GM03348 (cell line): ENCODE data around the gene DOCK4.

Experiments
- DNase-seq: peaks from one replicate; pipeline ENCODE4 v3.0.0; 2012; ENCODE audit warnings: low spot score

DOCK4 gene

DNA sequence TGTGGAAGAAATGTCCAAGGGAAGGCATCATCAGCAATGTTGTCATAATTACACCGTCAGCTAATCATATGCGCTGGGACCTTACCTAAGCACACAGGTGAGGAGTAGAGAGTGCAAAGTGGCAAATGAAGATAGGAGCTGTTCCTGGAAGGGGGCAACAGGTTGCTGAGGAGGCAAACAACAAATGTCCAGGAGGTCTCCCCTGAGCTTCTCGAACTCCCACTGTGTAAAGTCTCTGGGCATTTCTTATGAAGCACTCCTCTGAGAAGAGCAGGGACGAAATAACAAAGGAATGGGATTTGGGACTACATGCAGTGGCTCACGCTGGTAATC, 152.5 kb downstream of the DOCK4 start:
- DNase-seq: no peak

DNA sequence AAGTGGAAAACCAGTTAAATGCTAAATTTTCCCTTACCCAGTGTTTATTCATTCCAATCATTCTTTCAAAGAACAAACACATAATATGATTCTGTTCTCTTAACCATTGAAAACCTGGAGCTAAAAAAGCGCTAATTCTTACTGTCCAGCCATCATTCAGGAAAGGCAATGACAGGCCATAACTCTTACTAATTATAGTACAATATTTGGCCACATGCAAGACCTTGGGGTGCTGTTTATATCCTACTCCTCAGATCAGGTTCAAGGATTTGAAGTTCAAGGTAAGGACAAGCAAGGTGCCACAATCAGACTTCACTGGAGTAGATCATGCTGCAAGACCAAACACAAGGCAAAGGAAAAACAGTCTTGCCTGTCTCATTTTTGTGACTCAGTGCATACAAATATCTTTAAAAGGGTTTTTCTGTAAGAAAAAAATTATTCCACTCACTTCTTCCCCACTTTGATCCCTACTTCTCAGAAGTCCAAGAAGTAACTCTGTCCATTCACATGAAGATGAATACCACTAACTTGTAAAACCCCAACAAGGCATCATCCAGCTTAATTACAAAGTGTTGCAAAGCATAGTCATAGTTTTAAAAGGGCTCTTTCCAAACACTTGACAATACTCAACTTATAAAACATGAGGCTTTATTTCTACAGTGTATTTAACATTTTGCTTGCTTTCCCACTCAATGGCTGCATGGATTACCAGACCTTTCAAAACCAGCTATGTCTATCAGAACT, 153.0 kb downstream of the DOCK4 start:
- DNase-seq: no peak

DNA sequence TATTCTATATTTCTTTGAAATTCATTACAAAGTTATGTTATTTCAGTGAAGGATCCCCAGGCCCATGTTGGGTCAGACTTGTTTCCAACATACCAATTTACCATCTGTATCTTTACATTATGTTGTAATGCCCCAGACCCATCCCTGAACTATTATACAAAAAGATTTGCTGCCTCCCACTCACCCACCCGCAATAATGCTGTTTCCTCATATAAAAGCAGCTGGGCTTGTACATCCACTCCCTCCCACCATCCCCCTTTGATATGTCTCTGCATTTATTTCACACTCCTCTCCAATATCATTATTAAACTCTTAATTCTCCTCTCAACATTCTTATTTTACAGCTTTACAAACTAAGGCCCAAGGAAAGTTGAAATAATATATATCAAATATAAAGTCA, 153.7 kb downstream of the DOCK4 start:
- no peak for DNase-seq

DNA sequence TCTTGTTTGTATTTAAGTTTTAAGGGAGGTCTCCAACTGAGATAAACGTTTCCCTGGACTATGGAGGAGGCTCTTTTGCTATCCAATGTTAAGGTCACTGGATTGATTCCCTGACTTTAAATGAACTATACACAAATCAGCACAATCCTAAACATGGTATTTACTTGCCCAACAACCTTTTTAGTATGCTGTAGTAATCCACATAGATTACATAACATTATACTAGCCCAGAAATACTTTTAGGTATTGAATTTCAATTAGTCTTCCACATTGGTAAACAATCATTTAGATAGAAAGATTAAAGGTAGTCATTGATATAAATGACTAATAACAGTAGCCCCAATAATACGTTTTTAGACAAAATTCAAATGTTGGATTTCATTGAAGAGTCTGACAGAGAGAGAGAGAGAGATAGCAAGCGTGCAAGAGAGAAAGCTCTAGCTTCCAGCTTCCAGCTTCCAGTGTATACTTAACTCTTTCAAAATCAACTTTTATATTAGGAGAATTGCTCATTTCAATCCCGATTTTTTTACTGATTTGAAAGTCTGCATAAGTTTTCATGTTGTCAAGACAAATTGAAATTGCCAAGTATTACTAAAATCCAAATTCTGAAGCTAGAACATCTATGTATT, 155.8 kb downstream of the DOCK4 start:
- DNase-seq: no peak

DNA sequence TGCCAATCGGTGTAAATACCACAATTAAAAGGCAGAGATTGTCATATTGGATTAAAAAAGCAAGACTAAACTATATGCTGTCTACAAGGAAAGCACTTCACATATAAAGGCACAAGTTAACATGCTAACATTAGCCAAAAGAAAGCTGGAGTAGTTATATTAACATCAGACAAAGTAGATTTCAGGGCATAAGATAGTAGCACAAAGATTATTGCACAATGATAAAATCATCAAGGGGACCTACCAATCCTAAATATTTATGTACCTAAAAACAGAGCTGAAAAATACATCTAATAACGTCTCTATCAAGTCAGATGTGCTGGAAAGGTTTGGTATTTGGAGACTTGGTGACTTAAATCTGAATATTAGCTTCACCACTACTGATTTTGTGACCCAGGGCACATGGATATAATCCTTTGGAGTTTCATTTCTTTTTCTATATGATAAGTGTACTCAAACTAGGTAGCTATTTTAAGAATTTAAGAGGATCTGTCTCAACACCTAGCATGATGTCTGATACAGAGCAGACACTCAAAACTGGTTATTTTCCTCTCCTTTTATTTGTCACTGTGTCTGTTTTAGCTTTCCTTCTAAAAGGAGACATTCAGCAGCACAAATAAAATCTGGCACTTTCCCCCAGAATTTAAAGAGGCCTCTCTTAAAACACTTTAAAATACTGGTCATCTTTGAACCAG, 156.5 kb downstream of the DOCK4 start:
- no peak for DNase-seq

DNA sequence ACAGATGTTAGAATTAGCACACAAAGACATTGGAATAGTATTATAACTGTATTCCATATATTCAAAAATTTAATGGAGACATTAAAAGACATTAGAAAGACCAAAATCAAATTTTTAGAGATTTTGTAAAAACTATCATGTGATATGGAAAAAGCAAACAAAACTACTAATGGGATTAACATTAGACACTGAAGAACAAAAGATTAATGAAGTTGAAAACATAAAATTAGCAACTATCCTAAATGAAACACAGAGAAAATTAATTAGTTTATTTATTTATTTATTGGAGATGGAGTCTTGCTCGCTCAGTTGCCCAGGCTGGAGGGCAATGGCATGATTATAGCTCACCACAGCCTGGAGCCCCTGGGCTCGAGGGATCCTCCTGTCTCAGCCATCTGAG, 158.8 kb downstream of the DOCK4 start:
- no peak for DNase-seq

DNA sequence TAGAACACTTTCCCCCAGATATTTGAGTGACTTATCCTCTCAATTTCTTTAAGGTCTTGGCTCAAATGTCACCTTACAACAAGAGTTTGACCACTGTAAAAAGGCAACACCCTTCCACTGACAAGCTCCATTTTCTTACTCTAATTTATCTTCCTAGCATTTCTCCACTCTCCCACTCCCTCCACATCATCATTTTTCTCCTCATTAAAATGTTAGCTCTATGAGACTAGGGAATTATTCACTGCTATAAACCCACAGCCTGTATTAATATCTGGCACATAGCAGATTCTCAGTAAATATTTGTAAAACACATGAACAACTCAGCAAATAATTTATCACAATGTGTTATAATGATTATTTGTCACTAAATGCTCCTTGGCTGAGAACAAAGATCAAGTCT, 161.0 kb downstream of the DOCK4 start:
- DNase-seq: no peak

DNA sequence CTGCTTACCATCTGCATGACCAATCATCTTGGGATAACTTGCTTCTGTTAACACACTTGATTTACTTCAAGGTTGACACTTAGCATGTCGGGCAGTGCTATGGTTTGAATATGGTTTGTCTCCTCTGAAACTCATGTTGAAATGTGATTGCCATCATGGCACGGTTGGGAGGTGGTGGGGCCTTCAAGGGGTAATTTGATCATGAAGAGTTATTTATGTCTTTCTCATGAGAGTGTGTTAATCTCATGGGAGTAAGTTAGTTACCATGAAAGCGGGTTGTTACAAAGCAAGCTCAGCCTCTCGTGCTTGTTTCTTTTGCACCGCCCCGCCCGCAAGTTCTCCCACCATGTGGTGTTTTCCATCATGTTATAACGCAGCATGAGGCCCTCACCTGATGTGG, 163.6 kb downstream of the DOCK4 start:
- DNase-seq: no peak

DNA sequence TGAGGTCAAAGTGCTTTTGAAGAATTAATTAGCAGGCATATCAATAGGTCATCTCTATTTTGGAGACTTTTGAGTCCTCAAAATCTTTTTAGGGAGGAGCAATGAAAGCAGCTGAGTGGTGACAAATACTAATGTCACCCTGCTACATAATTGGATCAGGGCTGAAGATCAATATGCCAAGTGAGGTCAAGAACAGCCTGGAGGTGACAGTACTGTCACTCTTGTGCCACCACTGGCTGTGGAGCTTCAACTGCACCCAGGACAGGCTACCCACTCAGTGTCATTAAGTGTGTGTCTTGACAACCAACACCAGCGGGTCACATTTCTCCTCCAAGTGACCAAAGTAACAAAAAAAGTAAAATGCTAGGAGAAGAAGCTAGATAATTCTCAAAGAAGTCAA, 167.8 kb downstream of the DOCK4 start:
- no peak for DNase-seq

DNA sequence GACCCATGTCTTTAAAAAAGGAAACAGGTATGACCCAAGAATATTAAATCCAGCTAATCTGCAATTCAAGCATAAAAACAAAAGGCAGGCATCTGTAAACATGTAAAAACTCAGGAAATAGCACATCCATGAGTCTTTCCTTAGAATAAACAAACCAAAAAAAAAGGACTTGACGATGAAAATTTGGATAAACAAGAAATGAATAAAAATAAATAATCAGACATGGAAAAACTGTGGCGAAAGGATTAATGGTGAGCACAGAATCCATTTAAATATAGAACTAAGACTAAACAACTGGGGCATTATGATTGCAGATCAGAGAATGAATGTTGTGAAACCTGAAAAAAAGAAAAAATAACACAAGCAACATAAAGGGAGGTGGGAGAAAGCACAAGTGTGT, 170.1 kb downstream of the DOCK4 start:
- no peak for DNase-seq

DNA sequence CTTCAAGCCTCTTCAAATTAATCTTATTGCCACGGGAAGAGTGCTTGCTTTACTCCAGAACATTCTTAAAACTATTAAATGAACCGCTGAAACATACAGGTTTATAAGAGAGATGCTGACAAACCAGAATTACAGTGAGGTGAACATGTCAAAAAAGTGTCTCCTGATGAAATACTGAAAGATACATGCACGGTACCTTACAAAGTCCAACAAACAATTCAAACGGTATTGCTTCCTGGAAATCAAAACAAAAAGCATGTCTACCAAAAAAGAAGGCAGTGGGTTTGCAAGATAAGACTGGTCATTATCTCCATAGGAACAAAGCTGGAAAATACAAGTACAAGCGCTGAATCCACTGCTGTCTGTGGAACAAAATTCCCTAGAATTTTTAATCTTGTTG, 174.5 kb downstream of the DOCK4 start:
- DNase-seq: no peak

DNA sequence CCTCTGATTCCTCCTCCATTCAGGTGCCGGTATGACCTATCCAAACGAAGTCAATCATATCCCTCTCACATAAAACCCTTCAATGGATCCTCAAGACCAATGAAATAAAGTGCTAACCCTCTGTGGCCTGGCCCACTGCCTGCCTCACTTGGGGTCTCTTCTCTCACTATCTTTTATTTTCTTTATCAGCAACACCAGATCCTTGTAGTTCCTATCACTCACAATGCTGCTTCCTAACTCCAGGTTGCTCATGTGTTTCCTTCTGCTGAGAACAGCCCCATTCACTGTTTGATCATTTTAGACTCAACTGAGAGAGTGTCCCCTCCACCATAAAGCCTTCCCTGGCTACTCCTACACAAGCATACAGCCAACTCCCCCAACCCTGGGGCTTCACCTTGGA, 180.6 kb downstream of the DOCK4 start:
- DNase-seq: no peak

DNA sequence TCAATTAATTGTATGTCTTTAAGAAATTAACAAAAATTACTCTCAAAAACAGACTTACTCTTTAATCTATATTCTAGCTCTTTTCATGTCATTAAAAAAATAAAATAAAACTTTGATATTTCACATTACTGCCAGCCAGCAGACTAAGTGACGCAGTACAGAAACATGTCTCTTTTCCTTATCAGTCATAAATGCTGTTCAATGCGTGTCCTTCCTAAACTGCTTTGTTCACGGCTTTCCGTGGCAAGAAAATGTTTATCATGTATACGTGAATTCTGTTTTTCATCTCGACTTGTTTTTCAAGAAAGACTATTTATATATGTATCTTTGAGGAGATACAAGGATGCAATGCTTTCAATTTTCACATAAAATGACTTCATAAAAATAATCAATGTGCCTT, 182.4 kb downstream of the DOCK4 start:
- no peak for DNase-seq

DNA sequence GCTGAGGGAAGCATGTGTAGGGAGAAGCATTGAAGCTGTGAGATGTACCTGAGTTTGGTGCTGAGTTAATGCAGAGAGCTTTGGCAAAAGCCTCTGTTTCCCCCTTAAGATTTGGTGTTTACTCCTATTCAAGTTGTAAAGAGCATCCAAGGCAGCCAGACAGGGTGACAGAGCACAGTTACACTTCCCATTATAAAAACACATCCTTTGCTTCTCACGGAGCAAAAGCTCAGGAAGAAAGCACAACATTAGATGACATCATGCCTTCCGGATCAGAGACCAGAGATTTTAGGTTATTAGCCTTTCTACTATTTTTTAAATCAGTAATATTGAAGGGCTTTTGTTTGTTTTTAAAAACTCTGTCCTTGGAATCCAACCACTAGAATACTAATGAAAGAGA, 182.9 kb downstream of the DOCK4 start:
- DNase-seq: no peak

DNA sequence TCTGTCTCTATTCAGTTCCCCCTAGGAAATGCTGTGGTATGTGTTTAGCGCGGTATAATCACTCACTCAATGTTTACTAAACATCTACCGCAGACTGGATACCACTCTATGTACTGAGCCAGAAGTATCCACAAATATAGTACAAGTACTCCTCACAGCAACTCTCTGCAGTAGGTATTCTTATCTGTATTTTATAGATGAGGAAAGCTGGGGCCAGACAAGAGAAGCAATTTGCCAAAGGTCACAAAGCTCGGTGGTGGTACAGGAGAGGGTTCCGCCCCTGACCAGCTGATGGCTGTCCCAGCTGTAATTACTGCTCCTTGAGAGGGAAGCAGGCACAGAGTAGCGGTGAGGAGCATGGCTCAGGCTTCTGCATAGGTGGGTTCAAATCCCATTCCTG, 184.1 kb downstream of the DOCK4 start:
- no peak for DNase-seq

DNA sequence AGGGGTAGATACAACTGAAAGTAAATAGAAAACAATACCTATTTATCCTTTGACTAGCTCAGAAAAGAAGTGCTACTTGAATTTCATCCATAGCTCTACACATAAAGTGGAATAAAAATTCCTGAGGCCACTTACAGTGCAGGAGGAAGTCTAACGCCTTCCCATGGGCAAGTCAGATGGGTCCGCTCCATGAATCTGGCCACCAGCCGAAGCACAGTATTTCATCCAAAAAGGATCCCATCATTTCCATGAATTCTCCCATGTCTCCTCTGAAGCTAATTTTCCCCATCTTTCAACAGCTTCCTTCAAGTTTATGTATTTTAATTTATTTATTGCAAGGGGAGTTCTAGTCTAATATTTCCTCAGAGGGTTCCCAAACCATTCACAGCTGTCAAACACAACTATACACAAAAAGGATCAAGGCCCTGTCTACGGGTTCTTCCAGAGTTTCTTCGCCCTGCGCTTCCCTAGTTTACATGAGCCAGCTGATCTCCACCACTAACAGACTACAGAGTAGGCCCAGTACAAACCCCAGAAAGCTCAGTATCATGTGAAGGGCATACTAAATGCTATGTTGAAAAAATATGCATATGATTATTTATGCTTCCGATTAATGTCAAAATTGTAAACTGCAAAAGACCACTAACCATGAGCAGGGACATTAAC, 184.7 kb downstream of the DOCK4 start:
- DNase-seq: no peak

DNA sequence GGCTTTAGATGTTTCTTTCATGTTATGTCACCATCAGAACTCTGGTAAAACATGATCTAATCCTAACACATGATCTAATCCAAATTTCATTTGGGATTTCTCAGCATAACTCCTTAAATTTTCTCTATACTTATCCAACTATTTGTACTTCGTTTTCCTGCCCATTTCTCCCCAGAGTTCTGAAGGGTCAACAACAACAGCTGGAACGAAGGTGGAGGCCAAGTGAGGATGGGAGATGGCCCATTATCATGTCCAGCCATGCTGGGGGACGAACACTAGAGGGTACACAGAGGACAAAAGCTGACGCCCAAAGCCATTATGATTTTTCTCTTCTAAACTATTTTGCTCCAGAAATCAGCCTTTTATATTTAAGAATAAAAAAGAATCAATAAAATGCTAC, 185.4 kb downstream of the DOCK4 start:
- no peak for DNase-seq

DNA sequence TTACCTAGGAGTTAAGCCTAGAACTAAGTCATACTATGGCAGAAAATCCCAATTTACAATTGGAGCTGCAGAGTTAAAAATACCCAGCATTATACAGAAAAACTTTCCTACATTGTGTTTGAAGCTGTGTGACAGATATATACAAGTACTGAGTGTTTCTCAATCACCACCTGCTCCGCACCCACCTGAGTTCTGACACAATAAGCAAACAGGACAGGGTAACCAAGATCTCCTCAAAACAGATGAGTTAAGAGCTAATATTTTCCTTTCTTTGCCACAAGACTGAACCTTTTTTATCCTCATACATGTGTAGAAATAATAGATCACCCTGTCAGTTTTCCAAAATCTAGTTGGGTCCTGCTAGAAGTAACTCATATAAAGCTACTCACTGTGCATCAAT, 186.3 kb downstream of the DOCK4 start:
- DNase-seq: no peak

DNA sequence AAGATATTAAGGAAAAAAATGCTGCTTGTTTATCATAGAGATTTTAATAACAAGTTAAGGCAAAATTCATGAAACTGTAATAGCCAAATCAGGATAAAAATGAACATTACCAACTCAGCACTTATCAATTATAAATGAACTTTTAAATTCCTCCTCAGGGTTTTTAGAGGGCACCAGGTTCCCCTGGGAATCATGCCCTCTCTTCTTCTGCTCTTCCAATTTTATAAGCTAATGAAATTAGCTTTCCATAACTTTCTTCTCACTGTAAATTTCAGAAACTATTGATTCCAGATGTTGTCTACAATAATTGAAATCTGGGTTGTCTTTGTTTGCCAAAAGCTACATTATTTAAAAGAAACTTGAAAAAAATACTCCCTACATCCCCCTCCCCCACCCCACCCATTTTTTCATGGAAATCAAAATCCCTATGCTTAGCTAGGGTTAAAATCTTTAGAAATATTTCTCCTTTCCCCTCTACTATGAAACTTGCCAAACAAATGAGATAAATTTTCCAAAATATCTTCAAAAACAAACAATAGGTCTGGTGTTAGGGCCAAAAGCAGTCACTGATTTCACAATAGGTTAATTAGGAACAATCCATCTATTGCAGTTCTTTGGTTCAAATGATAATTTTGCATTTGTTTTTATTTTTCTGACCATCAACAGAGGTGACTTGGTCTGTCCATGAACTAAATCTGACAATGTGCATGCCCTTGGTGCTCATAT, 187.7 kb downstream of the DOCK4 start:
- no peak for DNase-seq

DNA sequence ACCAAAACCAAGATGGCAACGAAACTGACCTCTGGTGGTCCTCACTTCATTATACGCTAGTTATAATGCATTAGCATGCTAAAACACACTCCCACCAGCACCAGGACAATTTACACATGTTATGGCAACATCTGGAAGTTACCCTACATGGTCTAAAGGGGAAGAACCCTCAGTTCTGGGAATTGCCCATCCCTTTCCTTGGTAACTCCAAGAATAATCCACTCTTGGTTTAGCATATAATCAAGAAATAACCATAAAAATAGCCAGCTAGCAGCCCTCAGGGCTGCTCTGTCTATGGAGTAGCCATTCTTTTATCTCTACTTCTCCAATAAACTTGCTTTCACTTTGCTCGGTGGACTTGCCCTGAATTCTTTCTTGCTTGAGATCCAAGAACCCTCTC, 191.1 kb downstream of the DOCK4 start:
- DNase-seq: no peak

DNA sequence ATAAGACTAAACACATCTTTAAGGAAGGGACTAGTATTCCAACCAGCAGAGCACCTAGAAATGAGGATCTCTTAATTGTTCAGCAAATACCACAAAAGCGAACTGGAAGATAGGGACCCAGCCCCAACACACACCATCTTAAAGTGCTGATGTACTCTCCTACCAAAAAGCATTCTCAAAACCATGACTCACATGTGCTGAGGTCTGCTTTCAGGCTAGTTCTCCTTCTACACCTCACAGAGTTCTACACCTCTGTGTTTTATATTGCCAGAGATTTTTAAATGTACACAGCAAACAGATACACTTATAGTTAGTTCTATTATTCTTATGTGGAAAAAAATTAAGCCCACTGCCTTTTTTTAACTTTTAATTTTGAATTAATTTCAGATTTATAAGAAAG, 191.9 kb downstream of the DOCK4 start:
- DNase-seq: no peak

DNA sequence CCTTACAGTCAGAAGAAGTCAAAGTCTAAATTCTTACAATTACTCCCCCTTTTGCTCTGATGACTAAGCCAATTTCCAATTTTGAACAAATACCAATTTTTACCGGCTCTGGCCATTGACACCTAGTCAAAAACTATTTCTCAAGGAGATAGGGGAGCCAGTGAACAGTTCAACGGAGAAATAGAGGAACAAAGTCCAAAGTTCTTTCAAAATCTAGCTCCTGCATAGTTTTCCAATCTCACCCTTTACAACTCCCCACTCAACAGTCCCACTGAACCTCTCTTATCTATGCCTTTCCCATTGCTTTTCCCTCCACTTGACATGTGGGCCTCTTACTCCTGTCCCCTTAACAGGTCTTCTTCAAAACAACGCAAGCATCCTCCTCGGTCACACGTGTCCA, 192.9 kb downstream of the DOCK4 start:
- no peak for DNase-seq

DNA sequence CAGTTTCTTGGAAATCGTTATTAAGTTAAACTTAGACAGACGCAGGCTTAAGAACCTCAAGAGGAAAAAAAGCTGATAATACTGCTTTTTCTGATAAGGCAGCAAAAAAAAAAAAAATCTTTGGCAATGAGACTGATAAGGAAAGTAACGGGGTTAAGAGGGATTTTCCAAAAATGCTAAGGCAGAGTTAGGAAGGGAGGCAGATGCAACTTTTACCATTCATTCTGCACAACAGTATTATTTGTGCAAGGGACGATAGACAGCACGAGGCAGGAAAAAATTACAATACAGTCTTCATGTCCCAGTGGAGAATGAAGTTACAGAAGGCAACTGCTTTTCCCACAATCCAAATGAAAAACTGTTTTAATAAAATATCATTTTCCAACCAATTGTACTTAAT, 194.0 kb downstream of the DOCK4 start:
- DNase-seq: no peak
